Middle frontal gyrus (tissue), 1 donor: ENCODE data around the gene GNL3L.
"Not testable (repeated sequence)": the region's sequence is repeated elsewhere in the genome, so short reads cannot be mapped to it uniquely, and the experiment has no call there.

Experiments
- DNase-seq: peaks from one replicate; pipeline ENCODE4 v3.0.0-alpha.2; 2015; ENCODE audit warnings: low spot score; ENCODE audit errors: extremely low spot score

The GNL3L gene

GRCh38 chrX:54560411-54560810 lies 30.4 kb downstream of the GNL3L start:
- DNase-seq: no peak

GRCh38 chrX:54561622-54562021 lies 31.6 kb downstream of the GNL3L start:
- DNase-seq: no peak

- DNase-seq: no peak
Observed at GRCh38 chrX:54564936-54565335, 34.9 kb downstream of the GNL3L start.

- no peak for DNase-seq
Observed at GRCh38 chrX:54570332-54570731, 40.3 kb downstream of the GNL3L start.

GRCh38 chrX:54572641-54573040 lies 42.6 kb downstream of the GNL3L start:
- DNase-seq: not testable (repeated sequence)

- no peak for DNase-seq
Observed at GRCh38 chrX:54597728-54598127, 67.7 kb downstream of the GNL3L start.

GRCh38 chrX:54602563-54602962 lies 72.5 kb downstream of the GNL3L start:
- no peak for DNase-seq
